ENCODE measurements around the gene UBR3. TPM values are rescaled to one million over a fixed set of nuclear protein-coding genes. Genes with fewer than 3 reads are reported as not detected.

UBR3 gene
- total RNA-seq, 1 donor from 2014 or later: 29.5 TPM

GRCh38 chr2:170019060-170019805 lies 192.0 kb downstream of the UBR3 start:
- TF ChIP-seq CTCF (conservative IDR thresholded peaks at IDR 0.05): no peak
- H3K9me3 Mint-ChIP-seq: no peaks in the 10 kb centered on the region
- no peaks in the 10 kb centered on the region for H3K27me3 Mint-ChIP-seq (ENCODE audit: low read depth)
- H3K36me3 Mint-ChIP-seq (ENCODE audit: low read depth): peaks cover 12% of the 10 kb centered on the region
- H3K27ac Mint-ChIP-seq (ENCODE audit: unreplicated experiment): peak overlapping the region; percentile 5
- H3K4me1 Mint-ChIP-seq: no peaks in the 10 kb centered on the region
- H3K4me3 Mint-ChIP-seq: no peak overlapping the region
- DNase-seq (ENCODE audit: low read depth, low spot score): no peak

- Mint-ChIP-seq H3K27ac (ENCODE audit: unreplicated experiment) (no peak overlapping the region), H3K27me3 (ENCODE audit: low read depth) (no peaks in the 10 kb centered on the region), H3K9me3 (no peaks in the 10 kb centered on the region), H3K4me3 (no peak overlapping the region), H3K4me1 (no peaks in the 10 kb centered on the region), H3K36me3 (ENCODE audit: low read depth) (peaks cover 12% of the 10 kb centered on the region)
- no peak for DNase-seq (ENCODE audit: low read depth, low spot score)
- no peak for TF ChIP-seq CTCF (conservative IDR thresholded peaks at IDR 0.05)
These were observed 193.5 kb downstream of the UBR3 start for GRCh38 chr2:170020777-170021176.

GRCh38 chr2:170022692-170023091 lies 195.4 kb downstream of the UBR3 start:
- TF ChIP-seq CTCF (conservative IDR thresholded peaks at IDR 0.05): no peak
- Mint-ChIP-seq H3K36me3 (ENCODE audit: low read depth) (peaks cover 12% of the 10 kb centered on the region), H3K27ac (ENCODE audit: unreplicated experiment) (no peak overlapping the region), H3K4me1 (no peaks in the 10 kb centered on the region), H3K9me3 (no peaks in the 10 kb centered on the region), H3K27me3 (ENCODE audit: low read depth) (no peaks in the 10 kb centered on the region), H3K4me3 (no peak overlapping the region)
- no peak for DNase-seq (ENCODE audit: low read depth, low spot score)

- Mint-ChIP-seq H3K4me3 (no peak overlapping the region), H3K27ac (ENCODE audit: unreplicated experiment) (no peak overlapping the region), H3K4me1 (no peaks in the 10 kb centered on the region), H3K27me3 (ENCODE audit: low read depth) (no peaks in the 10 kb centered on the region), H3K9me3 (no peaks in the 10 kb centered on the region), H3K36me3 (ENCODE audit: low read depth) (peaks cover 9% of the 10 kb centered on the region)
- DNase-seq (ENCODE audit: low read depth, low spot score): no peak
- TF ChIP-seq CTCF (conservative IDR thresholded peaks at IDR 0.05): no peak
These were observed 197.5 kb downstream of the UBR3 start for GRCh38 chr2:170024721-170025120.

GRCh38 chr2:170025223-170025622 lies 198.0 kb downstream of the UBR3 start:
- Mint-ChIP-seq H3K4me3 (no peak overlapping the region), H3K27me3 (ENCODE audit: low read depth) (no peaks in the 10 kb centered on the region), H3K4me1 (no peaks in the 10 kb centered on the region), H3K27ac (ENCODE audit: unreplicated experiment) (no peak overlapping the region), H3K9me3 (peaks cover 3% of the 10 kb centered on the region), H3K36me3 (ENCODE audit: low read depth) (peaks cover 14% of the 10 kb centered on the region)
- no peak for TF ChIP-seq CTCF (conservative IDR thresholded peaks at IDR 0.05)
- DNase-seq (ENCODE audit: low read depth, low spot score): no peak
